HepG2 (cell line): ENCODE measurements around the gene TRIM3. TPM values are rescaled to one million over a fixed set of nuclear protein-coding genes. Genes with fewer than 3 reads are reported as not detected.

ENCODE experiments used
- ATAC-seq: fragments of 200-7000 bp; cut with Tn5 transposase; 3 replicates; pipeline ENCODE4 v1.9.1; 2020; ENCODE audit warnings: mild to moderate bottlenecking, moderate library complexity
- BruUV-seq: library from RNA; stranded (reverse); fragments of 400-500 nt; replicated peaks from 2 replicates; lab custom pipeline; 2021; lab: Mats Ljungman, UMichigan
- CTCF ChIA-PET: fragments of 300-600 bp; formaldehyde crosslinking; extraction: SDS; loops from one replicate; lab custom pipeline; 2021; ENCODE audit warnings: low total read pairs, inconsistent platforms, low intra/inter-chr PET ratio; lab: Yijun Ruan, JAX
- POLR2A ChIA-PET: fragments of 350-600 bp; sonication (Branson Sonifier 250); formaldehyde crosslinking; loops from one replicate; lab custom pipeline; 2020; ENCODE audit warnings: antibody characterized with exemption, inconsistent platforms; lab: Yijun Ruan, JAX
- DNase-seq: peaks from one replicate; pipeline ENCODE4 v3.0.0-alpha.2; 2015; ENCODE audit warnings: low spot score
- FAIRE-seq: peaks from 3 replicates; lab custom pipeline; 2011; peaks lifted over from hg19 to GRCh38; lab: Jason Lieb, UNC
- H2AFZ ChIP-seq: one replicate; pipeline ENCODE4 v1.6.1; 2011; ENCODE audit warnings: low read length, inconsistent platforms
- H3K27ac ChIP-seq: fragments of 300-600 bp; 3 replicates; pipeline ENCODE4 v1.8.0; 2011; ENCODE audit warnings: mixed run types, mild to moderate bottlenecking, mixed read lengths, low read length, inconsistent platforms; ENCODE audit not compliant: insufficient read depth; ENCODE audit errors: extremely low read length
- H3K27me3 ChIP-seq, 2 experiments: fragments of 200-600 bp in 1 of 2; 2 replicates in 1 of 2; 3 replicates in 1 of 2; pipeline versions ENCODE4 v1.6.0 to v1.8.0; 2011; ENCODE audit warnings: low read length in 2 of 2, mild to moderate bottlenecking in 2 of 2, moderate library complexity in 2 of 2, inconsistent platforms in 1 of 2; ENCODE audit not compliant: insufficient read depth in 2 of 2, control insufficient read depth in 1 of 2
- H3K36me3 ChIP-seq, 2 experiments: fragments of 200-600 bp in 1 of 2; replicated peaks in 1 of 2; 2 replicates in 1 of 2; 3 replicates in 1 of 2; pipeline versions ENCODE4 v1.5.1 to v1.8.0; 2011; ENCODE audit warnings: low read length in 2 of 2, inconsistent platforms in 1 of 2; ENCODE audit not compliant: insufficient read depth in 2 of 2, control insufficient read depth in 1 of 2
- H3K4me1 ChIP-seq: 2 replicates; pipeline ENCODE4 v1.5.1; 2012; ENCODE audit warnings: low read length, inconsistent platforms; ENCODE audit not compliant: insufficient read depth
- H3K4me2 ChIP-seq: 2 replicates; pipeline ENCODE4 v1.6.0; 2011; ENCODE audit warnings: low read depth, low read length, inconsistent platforms
- H3K4me3 ChIP-seq, 3 experiments: fragments of 200-600 bp in 1 of 3; sonication (generic), shearing (Covaris generic) in 1 of 3; replicated peaks in 1 of 3; 2 replicates each; pipeline ENCODE4 v1.5.1; 2011 to 2016; ENCODE audit warnings: low read length in 3 of 3, inconsistent platforms in 2 of 3, low read depth in 2 of 3, mild to moderate bottlenecking in 2 of 3, control low read depth in 1 of 3, mixed read lengths in 1 of 3; ENCODE audit not compliant: insufficient read depth in 1 of 3
- H3K79me2 ChIP-seq: one replicate; pipeline ENCODE4 v1.6.1; 2011; ENCODE audit warnings: low read length, inconsistent platforms; ENCODE audit not compliant: insufficient read depth
- H3K9ac ChIP-seq: 2 replicates; pipeline ENCODE4 v1.6.0; 2011; ENCODE audit warnings: mild to moderate bottlenecking, low read depth, low read length, inconsistent platforms; ENCODE audit not compliant: insufficient read depth
- H3K9me3 ChIP-seq: 2 replicates; pipeline ENCODE4 v1.5.1; 2012; ENCODE audit warnings: mild to moderate bottlenecking, low read length
- H4K20me1 ChIP-seq: 2 replicates; pipeline ENCODE4 v1.6.0; 2011; ENCODE audit warnings: inconsistent platforms, mild to moderate bottlenecking, low read length, moderate library complexity; ENCODE audit not compliant: insufficient read depth
- BCL3 ChIP-seq: sonication (generic); formaldehyde crosslinking; IDR thresholded peaks from 2 replicates; pipeline ENCODE4 v1.5.1; 2020; ENCODE audit warnings: mild to moderate bottlenecking, missing genetic modification reagents, moderate library complexity
- CBX2 ChIP-seq, 2 experiments: fragments of 200-600 bp in 1 of 2; sonication (generic); formaldehyde crosslinking in 1 of 2; IDR thresholded peaks; 2 replicates each; pipeline versions ENCODE4 v1.7.0 to v1.8.1; 2018 to 2022; ENCODE audit warnings: low read depth in 2 of 2, low read length in 1 of 2, mild to moderate bottlenecking in 1 of 2, missing genetic modification reagents in 1 of 2
- CEBPB ChIP-seq: IDR thresholded peaks from 2 replicates; pipeline ENCODE4 v1.6.1; 2011; ENCODE audit warnings: low read depth, low read length, improper control_type of control experiment, borderline replicate concordance
- ZBTB34 ChIP-seq: sonication (generic); formaldehyde crosslinking; IDR thresholded peaks from 2 replicates; pipeline ENCODE4 v1.8.0; 2022; ENCODE audit warnings: mild to moderate bottlenecking, missing genetic modification reagents
- ZKSCAN5 ChIP-seq: sonication (generic); formaldehyde crosslinking; IDR thresholded peaks from 2 replicates; pipeline ENCODE4 v1.5.1; 2020; ENCODE audit warnings: mild to moderate bottlenecking, missing genetic modification reagents
- ZNF512 ChIP-seq: sonication (generic); formaldehyde crosslinking; IDR thresholded peaks from 2 replicates; pipeline ENCODE4 v1.4.0; 2020; ENCODE audit warnings: mild to moderate bottlenecking, missing genetic modification reagents
- ZNF773 ChIP-seq: sonication (generic); formaldehyde crosslinking; IDR thresholded peaks from 2 replicates; pipeline ENCODE4 v1.4.0; 2020; ENCODE audit warnings: missing genetic modification reagents, borderline replicate concordance
- ZNF883 ChIP-seq: sonication (generic); formaldehyde crosslinking; IDR thresholded peaks from 2 replicates; pipeline ENCODE4 v1.5.1; 2020; ENCODE audit warnings: mild to moderate bottlenecking, missing genetic modification reagents; ENCODE audit errors: not compliant biosample characterization
- WGBS: methylation state at CpG from one replicate; pipeline ENCODE4 v1.1.6; 2017; ENCODE audit warnings: low lambda C conversion rate; 5-methylcytosine and 5-hydroxymethylcytosine counted together
- in situ Hi-C: cut with HindIII; loops from 2 replicates; pipeline ENCODE4 v1.10.0; 2017; ENCODE audit warnings: low pct_unique_long_range_greater_than_20kb; ENCODE audit not compliant: extremely low pct_ligation_motif_present
- intact Hi-C: fragments of 100-400 bp; cut with micrococcal nuclease; formaldehyde crosslinking; loops from one replicate; pipeline ENCODE4 v1.10.0; 2022; ENCODE audit not compliant: unreplicated experiment
- polyA plus RNA-seq, 8 experiments: library from polyadenylated mRNA; depleted of rRNA in 3 of 8; stranded (reverse) in 7 of 8; unstranded in 1 of 8; fragments of >200 nt; fragmentation: Illumina TruSeq in 4 of 8; extraction: Trizol in 4 of 8; gene quantifications; 2 replicates each; pipeline versions ENCODE4 v1.2.1 to v1.2.3, GENCODE V29; 2011 to 2016; ENCODE audit warnings: low read depth in 4 of 8, missing spikeins in 1 of 8, mixed read lengths in 1 of 8; ENCODE audit not compliant: insufficient read depth in 1 of 8
- total RNA-seq, 5 experiments: library from RNA; depleted of rRNA; stranded (reverse); fragments of >200 nt; fragmentation: Illumina TruSeq; extraction: Trizol; gene quantifications; 2 replicates each; pipeline ENCODE4 v1.2.3, GENCODE V29; 2016; ENCODE audit warnings: low read depth in 1 of 5

Gene TRIM3
- total and polyA plus RNA-seq, 2 of the 13 experiments (the other 11 are each of a cell fraction or from before 2014, with no cell fraction given), result 3.6 to 6.3 TPM

GRCh38 chr11:6437993-6438392 lies 35.7 kb downstream of the TRIM3 start:
- Histone ChIP-seq H3K4me2 (no peak overlapping the region), H3K27me3 (no peaks in the 10 kb centered on the region), H3K27ac (no peak overlapping the region), H3K36me3 (no peaks in the 10 kb centered on the region), H4K20me1 (no peaks in the 10 kb centered on the region), H3K9me3 (no peaks in the 10 kb centered on the region), H3K4me3 (no peak overlapping the region), H3K4me1 (peaks cover 55% of the 10 kb centered on the region), H3K9ac (no peak overlapping the region), H2AFZ (no peak overlapping the region), H3K79me2 (no peaks in the 10 kb centered on the region)
- BruUV-seq, result no TSS peak
- TF ChIP-seq ZBTB34 (CRISPR knock-in tag) (no peak), ZNF883 (CRISPR knock-in tag) (no peak), ZNF512 (CRISPR knock-in tag) (no peak), ZNF773 (CRISPR knock-in tag) (no peak), CEBPB (no peak), ZKSCAN5 (CRISPR knock-in tag) (no peak), CBX2 (IDR thresholded peaks at IDR 0.05; ENCODE audit: low read depth, low read length) (no peak), CBX2 (CRISPR knock-in tag; IDR thresholded peaks at IDR 0.05; ENCODE audit: low read depth) (no peak), BCL3 (no peak)
- ChIA-PET POLR2A (interaction anchor here (1.9 to 3.9 kb wide), 2 partner anchors 19 to 31 kb away, joined by 5 to 22 read pairs; partner anchors contain the start of gene APBB1), CTCF (interaction anchor here (1.5 kb wide), 1 partner anchor 68 kb away, joined by 9 read pairs; no protein-coding TSS in a partner anchor)
- in situ Hi-C loops, result no loop called here
- DNase-seq (no peak), FAIRE-seq (no peak), ATAC-seq (no peak)
- intact Hi-C loops, result no loop called here
- WGBS, result 84% methylated on average over 3 of the region's 3 CpGs
